Measurements from ENCODE around the gene SUN2.

DNA sequence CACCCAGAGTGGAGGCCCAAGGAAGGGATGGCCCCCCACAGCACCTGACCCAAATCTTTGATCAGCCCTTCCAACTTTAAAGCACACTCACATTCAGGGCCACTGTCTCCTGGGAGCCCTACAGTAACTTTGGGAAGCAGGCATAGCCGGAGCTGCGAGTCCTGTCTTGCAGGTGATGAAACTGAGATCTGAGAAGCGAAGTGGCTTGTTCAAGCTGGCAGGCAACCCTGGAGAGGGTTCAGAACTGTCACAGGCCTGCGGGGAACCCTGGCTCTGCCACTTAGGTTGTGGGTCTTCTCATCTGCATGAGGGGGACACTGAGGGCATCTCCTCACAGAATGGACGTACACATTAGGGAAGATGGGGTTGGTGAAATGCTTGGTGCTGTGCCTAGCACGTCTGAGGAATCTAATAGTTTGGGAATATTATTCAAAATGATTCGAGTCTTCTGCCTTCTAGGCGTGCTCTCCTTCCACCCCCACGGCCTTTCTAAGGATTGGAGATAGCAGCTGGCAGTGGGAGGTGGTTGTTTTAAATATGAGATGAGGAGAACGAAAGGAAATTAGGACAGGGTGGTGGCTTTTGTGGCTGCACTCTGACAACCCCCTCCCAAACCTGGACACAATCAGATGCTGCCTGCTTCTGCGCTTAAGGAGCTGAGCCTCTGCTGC is 18.8 kb upstream of the SUN2 start:
- TF ChIP-seq POLR2AphosphoS5 (IDR thresholded peaks at IDR 0.05) (no peak), POLR2A (IDR thresholded peaks at IDR 0.05) (no peak), EP300 (IDR thresholded peaks at IDR 0.05) (no peak)
- TF ChIP-seq, protein P1, sequence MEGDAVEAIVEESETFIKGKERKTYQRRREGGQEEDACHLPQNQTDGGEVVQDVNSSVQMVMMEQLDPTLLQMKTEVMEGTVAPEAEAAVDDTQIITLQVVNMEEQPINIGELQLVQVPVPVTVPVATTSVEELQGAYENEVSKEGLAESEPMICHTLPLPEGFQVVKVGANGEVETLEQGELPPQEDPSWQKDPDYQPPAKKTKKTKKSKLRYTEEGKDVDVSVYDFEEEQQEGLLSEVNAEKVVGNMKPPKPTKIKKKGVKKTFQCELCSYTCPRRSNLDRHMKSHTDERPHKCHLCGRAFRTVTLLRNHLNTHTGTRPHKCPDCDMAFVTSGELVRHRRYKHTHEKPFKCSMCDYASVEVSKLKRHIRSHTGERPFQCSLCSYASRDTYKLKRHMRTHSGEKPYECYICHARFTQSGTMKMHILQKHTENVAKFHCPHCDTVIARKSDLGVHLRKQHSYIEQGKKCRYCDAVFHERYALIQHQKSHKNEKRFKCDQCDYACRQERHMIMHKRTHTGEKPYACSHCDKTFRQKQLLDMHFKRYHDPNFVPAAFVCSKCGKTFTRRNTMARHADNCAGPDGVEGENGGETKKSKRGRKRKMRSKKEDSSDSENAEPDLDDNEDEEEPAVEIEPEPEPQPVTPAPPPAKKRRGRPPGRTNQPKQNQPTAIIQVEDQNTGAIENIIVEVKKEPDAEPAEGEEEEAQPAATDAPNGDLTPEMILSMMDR (IDR thresholded peaks at IDR 0.05), result no peak

Data from upper lobe of left lung (tissue), 4 donors.